Mononuclear cell (primary cell): ENCODE data around the gene CCDC196. TPM values are rescaled to one million over a fixed set of nuclear protein-coding genes. Genes with fewer than 3 reads are reported as not detected.
"Not testable (repeated sequence)": the region's sequence is repeated elsewhere in the genome, so short reads cannot be mapped to it uniquely, and the experiment has no call there.

Experiments
- H3K27me3 ChIP-seq: 2 replicates; pipeline ENCODE4 v1.6.0; 2011; ENCODE audit warnings: low read length, control low read depth; ENCODE audit not compliant: insufficient read depth
- H3K4me1 ChIP-seq: 2 replicates; pipeline ENCODE4 v1.5.1; 2011; ENCODE audit warnings: mild to moderate bottlenecking, low read length, control low read depth; ENCODE audit not compliant: insufficient read depth
- H3K4me3 ChIP-seq: 2 replicates; pipeline ENCODE4 v1.5.1; 2011; ENCODE audit warnings: mild to moderate bottlenecking, low read length, moderate library complexity
- H3K9me3 ChIP-seq: 2 replicates; pipeline ENCODE4 v1.5.1; 2011; ENCODE audit warnings: low read depth, mild to moderate bottlenecking, control low read depth, low read length
- total RNA-seq: library from RNA; depleted of rRNA; stranded (reverse); fragments of >200 nt; gene quantifications from one replicate; pipeline ENCODE4 v1.2.3, GENCODE V29; 2012

Gene CCDC196
- total RNA-seq, 1 donor = not detected

DNA sequence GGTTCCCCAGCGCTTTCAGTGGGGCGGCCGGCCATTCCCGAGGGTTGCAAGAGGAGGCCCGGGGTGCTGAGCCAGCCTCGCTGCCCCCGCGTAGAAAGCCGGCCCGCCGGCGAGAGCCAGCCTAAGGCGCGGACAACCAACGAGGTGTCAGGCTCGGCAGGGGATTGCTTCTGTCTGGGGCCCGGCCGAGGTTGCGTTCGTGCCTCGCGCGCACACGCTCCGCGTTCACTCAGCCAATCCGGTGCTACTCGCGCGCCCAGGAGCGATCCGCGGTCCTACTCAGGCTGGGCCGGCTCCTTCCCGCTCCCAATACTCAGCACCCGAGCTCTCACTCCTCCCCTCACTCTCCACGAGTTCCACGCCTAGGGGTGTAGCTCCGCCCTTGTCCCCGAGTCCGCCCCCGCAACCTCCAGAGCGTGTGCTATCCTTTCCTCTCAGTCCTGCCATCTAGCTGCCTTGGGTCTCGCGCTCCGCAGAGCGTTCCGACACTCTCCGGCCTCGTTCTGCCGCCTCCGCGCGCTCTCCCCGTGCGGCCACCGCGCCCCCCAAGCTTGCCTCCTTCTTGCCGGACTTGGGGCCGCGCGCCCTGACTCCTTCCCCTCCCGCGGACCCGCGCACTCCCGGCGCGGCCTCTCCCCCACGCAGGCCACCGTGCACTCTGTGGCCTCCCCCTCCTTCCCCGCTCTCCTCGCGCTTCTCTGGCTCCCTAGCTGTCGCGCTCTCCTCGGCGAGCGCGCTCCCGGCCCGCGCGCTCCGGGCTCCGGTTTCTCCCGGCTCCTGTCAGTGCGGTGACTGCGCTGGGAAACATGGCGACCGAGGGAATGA lies 21.8 kb downstream of the CCDC196 start, which contains the start of gene GPHN:
GPHN (plus strand) TSS at position 426 of the 825 bp plus-strand sequence.
- peaks cover 21% of the 10 kb centered on the region for H3K4me1 ChIP-seq
- peaks cover 11% of the 10 kb centered on the region for H3K27me3 ChIP-seq
- H3K9me3 ChIP-seq = no peaks in the 10 kb centered on the region
- H3K4me3 ChIP-seq = peak within 1 kb of the TSS; percentile 61

DNA sequence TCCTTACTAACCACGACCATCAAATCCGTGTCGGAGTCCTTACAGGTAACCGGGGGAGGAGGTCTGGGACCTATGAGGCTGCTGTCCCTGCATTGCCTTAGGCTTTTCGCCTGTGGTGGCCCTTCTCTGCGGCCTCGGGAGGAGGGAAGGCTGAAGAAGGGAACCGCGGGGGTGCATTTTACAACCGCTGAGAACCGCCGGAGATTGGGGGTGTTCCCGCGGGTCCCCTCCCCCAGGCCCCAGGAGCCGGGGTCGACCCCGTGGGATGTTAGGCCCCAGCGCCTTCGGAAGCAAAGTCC lies 22.3 kb downstream of the CCDC196 start:
- Histone ChIP-seq H3K4me3 (peak overlapping the region; percentile 61), H3K4me1 (peaks cover 21% of the 10 kb centered on the region), H3K27me3 (peaks cover 11% of the 10 kb centered on the region), H3K9me3 (no peaks in the 10 kb centered on the region)

DNA sequence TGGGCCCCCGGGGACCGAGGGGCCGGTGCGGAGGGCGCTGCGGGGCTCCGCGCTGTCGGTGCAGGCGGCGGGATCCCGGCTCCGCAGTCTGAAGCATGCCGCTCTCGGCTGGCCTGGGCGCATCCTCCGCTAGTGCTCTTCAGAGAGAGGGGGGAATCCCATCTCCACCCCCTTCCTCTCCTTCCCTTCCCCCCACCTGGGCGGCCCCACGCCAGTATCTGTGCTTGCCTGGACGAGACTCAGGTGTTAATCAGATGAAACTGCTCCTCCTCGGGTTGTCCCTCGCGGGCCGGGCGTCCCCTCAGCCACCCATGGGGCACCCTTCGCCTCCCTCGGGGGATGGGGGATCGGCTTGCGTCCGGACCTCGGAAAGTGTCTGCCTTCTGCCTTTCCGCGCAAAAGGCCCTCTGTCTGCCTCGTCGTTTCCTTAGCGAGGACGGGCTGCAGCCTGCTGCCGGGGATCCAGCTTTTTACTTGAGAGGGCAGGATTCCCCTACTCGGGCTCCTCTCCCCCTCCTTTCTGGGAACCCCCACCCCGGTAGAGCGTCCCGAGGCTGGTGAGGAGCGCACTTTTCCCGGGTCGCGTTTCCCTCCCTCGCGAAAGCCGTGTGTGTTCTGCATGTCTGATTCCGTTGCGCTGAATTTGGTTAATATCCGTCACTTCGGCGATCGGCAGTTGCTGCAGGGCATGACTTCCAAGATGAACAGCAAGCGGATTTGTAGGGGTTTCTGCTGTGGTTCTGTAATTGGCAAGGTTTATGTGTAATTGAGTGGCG lies 22.9 kb downstream of the CCDC196 start:
- peaks cover 21% of the 10 kb centered on the region for H3K4me1 ChIP-seq
- peak overlapping the region; percentile 61 for H3K4me3 ChIP-seq
- peaks cover 11% of the 10 kb centered on the region for H3K27me3 ChIP-seq
- H3K9me3 ChIP-seq = no peaks in the 10 kb centered on the region

DNA sequence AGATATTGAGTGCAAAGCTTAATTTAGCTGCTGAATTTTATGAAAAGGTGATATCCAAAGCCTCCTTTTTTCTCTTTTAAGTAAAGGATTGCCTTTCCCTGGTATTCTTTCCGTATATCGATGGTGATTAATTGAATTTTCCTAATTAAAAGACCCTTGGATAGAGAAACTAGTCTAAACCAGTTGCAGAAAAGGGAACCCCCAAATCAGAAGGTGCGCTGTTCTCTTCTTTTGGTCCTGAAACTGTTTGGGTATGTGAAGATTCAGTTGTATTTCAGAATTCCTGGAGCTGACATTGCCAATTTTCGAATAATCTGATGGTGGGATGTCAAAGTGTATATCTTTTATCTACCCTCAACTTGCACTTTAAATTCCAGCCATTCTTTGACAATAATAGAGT lies 23.7 kb downstream of the CCDC196 start:
- H3K4me1 ChIP-seq = peaks cover 23% of the 10 kb centered on the region
- H3K27me3 ChIP-seq = peaks cover 11% of the 10 kb centered on the region
- H3K4me3 ChIP-seq = no peak overlapping the region
- H3K9me3 ChIP-seq = no peaks in the 10 kb centered on the region

DNA sequence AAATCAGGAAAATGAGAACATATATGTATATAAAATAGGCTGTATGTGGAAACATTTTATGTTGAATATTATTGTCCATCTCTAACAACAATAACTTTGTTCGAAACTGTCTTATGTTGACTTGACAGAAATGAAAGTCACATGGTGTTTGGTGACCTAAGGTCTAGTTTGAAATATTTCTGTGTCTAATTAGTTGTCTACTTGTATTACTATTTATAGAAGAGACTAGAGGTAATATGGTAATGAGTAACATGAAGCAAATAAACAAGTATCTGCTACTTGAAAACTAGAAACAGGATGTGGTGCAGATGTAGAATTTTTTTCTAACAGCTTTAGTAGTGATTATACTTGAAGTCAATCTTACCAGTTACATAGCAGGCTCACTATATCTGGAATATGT lies 25.7 kb downstream of the CCDC196 start:
- peaks cover 21% of the 10 kb centered on the region for H3K4me1 ChIP-seq
- peaks cover 11% of the 10 kb centered on the region for H3K27me3 ChIP-seq
- no peaks in the 10 kb centered on the region for H3K9me3 ChIP-seq
- H3K4me3 ChIP-seq = no peak overlapping the region

DNA sequence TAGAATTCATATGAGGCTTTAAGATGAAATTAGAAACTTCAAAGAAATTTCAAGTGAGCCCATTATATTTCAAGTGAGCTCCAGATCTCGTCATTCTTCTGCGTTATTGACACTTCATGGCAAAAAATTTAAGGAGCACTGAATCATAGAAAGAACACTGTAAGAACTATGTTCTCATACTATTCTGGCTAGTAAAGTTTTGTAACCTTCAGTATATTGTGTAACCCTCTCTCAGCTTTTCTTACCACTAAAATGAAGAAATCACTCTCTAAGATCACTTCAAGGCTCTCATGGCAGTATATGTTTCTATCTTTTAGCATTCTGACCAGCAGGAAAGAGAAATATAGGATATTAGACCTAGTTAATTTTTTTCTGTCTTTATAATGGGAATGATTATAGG lies 28.0 kb downstream of the CCDC196 start:
- Histone ChIP-seq H3K4me1 (peaks cover 11% of the 10 kb centered on the region), H3K4me3 (no peak overlapping the region), H3K27me3 (peaks cover 11% of the 10 kb centered on the region), H3K9me3 (no peaks in the 10 kb centered on the region)

DNA sequence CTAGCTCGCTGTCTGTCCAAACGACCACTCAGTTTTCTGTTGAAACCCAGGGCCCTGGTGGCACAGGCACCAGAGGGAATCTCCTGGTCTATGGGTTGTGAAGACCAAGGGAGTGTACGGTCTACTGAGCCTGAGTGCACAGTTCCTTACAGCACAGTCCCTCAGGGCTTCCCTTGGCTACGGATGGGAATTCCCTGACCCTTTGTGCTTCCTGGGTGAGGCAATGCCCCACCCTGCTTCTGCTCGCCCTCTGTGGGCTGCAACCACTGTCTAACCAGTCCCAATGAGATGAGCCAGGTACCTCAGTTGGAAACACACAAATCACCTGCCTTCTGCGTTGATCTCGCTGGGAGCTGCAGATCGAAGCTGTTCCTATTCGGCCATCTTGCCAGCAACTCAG lies 44.4 kb downstream of the CCDC196 start:
- H3K4me3 ChIP-seq = no peak overlapping the region
- H3K27me3 ChIP-seq = no peaks in the 10 kb centered on the region
- no peaks in the 10 kb centered on the region for H3K9me3 ChIP-seq
- no peaks in the 10 kb centered on the region for H3K4me1 ChIP-seq

DNA sequence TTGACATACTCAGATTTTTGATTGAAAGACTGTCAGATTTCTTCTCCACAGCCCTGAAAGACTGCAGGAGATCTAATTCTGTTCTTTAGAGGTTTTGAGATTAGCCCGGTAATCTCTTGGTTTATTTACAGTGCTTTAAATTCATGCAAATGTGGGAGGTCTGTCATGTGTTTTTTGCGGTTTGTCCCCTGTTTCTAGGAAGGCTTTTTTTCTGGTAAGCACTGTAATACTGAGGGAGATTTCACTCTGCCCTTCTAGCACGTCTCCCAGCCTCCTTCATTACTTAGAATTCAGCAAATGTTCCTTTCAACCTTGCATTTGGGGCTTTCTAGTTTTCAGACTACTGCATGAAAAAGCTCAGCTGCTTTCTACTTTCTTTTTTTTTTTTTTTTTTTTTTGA lies 52.9 kb downstream of the CCDC196 start:
- Histone ChIP-seq H3K4me1 (no peaks in the 10 kb centered on the region), H3K4me3 (no peak overlapping the region), H3K27me3 (no peaks in the 10 kb centered on the region), H3K9me3 (no peaks in the 10 kb centered on the region)

DNA sequence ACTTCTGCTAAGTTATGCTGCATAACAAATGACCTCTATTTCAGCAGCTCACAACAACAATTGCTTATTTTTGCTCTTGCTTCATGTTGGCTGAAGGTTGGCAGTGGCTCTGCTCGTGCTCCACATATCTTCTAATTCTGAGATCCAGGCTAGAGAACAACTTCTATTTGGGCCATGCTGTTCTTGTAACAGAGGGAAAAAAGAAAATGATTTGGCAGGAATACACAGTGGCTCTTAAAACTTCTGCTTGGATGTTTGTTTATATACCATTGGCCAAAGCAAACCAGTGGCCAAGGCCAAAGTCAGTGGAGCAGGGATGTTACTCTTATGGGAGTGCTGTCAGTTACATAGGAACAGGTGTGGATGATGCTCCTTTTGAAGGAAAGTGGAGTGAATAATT lies 53.9 kb downstream of the CCDC196 start:
- Histone ChIP-seq H3K27me3 (no peaks in the 10 kb centered on the region), H3K4me3 (no peak overlapping the region), H3K4me1 (no peaks in the 10 kb centered on the region), H3K9me3 (no peaks in the 10 kb centered on the region)

DNA sequence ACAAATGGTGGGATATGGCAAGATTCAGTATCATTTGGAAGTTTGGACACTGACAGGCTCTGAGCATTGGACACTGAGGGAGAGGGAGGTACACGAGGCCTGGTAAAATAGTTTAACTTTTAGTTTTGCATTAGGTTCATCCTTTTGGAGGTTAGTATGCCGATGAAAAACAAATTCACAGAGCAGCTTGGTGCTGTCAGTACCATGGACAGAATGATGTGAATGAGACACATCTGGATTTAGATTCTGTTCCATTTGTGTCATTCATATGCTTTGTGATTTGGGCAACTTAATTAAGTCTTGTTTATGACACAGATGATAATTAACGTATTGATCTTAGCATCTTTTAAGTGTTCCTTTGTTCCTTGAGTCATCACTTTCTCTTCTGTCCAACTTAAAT lies 55.5 kb downstream of the CCDC196 start:
- H3K4me1 ChIP-seq = no peaks in the 10 kb centered on the region
- H3K9me3 ChIP-seq = no peaks in the 10 kb centered on the region
- H3K4me3 ChIP-seq = no peak overlapping the region
- H3K27me3 ChIP-seq = no peaks in the 10 kb centered on the region

DNA sequence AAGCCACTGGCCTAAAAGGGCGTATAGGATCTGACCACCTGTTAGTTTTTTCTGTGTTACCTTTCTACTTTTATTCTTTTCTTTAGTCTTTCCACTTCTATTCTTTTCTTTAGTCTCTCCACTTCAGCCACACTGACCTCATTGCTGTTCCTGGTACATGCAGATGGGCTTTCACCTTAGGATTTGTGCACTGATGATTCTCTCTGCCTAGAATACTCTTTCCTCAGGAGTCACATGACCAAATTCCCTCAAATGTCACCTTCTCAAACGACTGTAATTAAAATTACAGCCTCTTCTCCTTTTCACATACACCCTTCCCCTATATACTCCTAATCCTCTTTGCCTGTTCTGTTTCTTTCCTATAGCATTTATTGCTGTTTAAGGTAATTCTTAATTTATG lies 57.8 kb downstream of the CCDC196 start:
- Histone ChIP-seq H3K9me3 (no peaks in the 10 kb centered on the region), H3K4me1 (no peaks in the 10 kb centered on the region), H3K4me3 (no peak overlapping the region), H3K27me3 (no peaks in the 10 kb centered on the region)

DNA sequence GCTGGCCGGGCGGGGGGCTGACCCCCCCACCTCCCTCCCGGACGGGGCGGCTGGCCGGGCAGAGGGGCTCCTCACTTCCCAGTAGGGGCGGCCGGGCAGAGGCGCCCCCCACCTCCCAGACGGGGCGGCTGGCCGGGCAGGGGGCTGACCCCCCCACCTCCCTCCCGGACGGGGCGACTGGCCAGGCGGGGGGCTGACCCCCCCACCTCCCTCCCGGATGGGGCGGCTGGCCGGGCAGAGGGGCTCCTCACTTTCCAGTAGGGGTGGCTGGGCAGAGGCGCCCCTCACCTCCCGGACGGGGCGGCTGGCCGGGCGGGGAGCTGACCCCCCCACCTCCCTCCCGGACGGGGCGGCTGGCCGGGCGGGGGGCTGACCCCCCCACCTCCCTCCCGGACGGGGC lies 59.0 kb downstream of the CCDC196 start:
- H3K4me3 ChIP-seq, H3K27me3 ChIP-seq, H3K4me1 ChIP-seq, H3K9me3 ChIP-seq: not testable (repeated sequence)

DNA sequence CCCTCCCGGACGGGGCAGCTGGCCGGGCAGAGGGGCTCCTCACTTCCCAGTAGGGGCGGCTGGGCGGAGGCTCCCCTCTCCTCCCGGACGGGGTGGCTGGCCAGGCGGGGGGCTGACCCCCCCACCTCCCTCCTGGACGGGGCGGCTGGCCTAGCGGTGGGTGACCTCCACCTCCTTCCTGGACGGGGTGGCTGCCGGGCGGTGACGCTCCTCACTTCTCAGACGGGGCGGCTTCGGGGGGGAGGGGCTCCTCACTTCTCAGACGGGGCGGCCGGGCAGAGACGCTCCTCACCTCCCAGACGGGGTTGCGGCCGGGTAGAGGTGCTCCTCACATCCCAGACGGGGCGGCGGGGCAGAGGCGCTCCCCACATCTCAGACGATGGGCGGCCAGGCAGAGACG lies 59.6 kb downstream of the CCDC196 start:
- not testable (repeated sequence) for H3K9me3 ChIP-seq, H3K4me1 ChIP-seq, H3K27me3 ChIP-seq, H3K4me3 ChIP-seq
